ENCODE results near the gene PLA2G15.
A peak's percentile ranks its signal among the peaks of the same experiment; 100 is the strongest.

The PLA2G15 gene

GRCh38 chr16:68259007-68259825, 14.0 kb downstream of the PLA2G15 start:
- Histone ChIP-seq H3K9ac (ENCODE audit: low read depth, low read length) (no peak overlapping the region), H3K36me3 (ENCODE audit: control insufficient read depth, insufficient read depth, low read length) (peaks cover 15% of the 10 kb centered on the region), H3K27me3 (ENCODE audit: control insufficient read depth, insufficient read depth, low read length) (no peaks in the 10 kb centered on the region), H3K4me3 (ENCODE audit: low read depth, low read length) (no peak overlapping the region), H3K4me1 (ENCODE audit: control insufficient read depth, insufficient read depth, low read length) (no peaks in the 10 kb centered on the region), H3K9me3 (ENCODE audit: control insufficient read depth, insufficient read depth, low read length) (no peaks in the 10 kb centered on the region)

- H3K36me3 ChIP-seq (ENCODE audit: control insufficient read depth, insufficient read depth, low read length) = peaks cover 13% of the 10 kb centered on the region
- H3K9ac ChIP-seq (ENCODE audit: low read depth, low read length) = peak overlapping the region; percentile 65
- peak overlapping the region; percentile 91 for H3K4me3 ChIP-seq (ENCODE audit: low read depth, low read length)
- peaks cover 7% of the 10 kb centered on the region for H3K4me1 ChIP-seq (ENCODE audit: control insufficient read depth, insufficient read depth, low read length)
- H3K9me3 ChIP-seq (ENCODE audit: control insufficient read depth, insufficient read depth, low read length) = no peaks in the 10 kb centered on the region
- H3K27me3 ChIP-seq (ENCODE audit: control insufficient read depth, insufficient read depth, low read length) = no peaks in the 10 kb centered on the region
Measured at GRCh38 chr16:68263559-68264127, 18.5 kb downstream of the PLA2G15 start.

- H3K9me3 ChIP-seq (ENCODE audit: control insufficient read depth, insufficient read depth, low read length) = no peaks in the 10 kb centered on the region
- peak within 1 kb of the TSS; percentile 91 for H3K4me3 ChIP-seq (ENCODE audit: low read depth, low read length)
- peaks cover 12% of the 10 kb centered on the region for H3K4me1 ChIP-seq (ENCODE audit: control insufficient read depth, insufficient read depth, low read length)
- H3K27me3 ChIP-seq (ENCODE audit: control insufficient read depth, insufficient read depth, low read length) = no peaks in the 10 kb centered on the region
- peaks cover 9% of the 10 kb centered on the region for H3K36me3 ChIP-seq (ENCODE audit: control insufficient read depth, insufficient read depth, low read length)
- peak within 1 kb of the TSS; percentile 79 for H3K9ac ChIP-seq (ENCODE audit: low read depth, low read length)
Measured at GRCh38 chr16:68264128-68265077, 19.2 kb downstream of the PLA2G15 start, which contains the start of gene SLC7A6. Gene SLC7A6, plus strand, starts transcription at chr16:68264526. Its CDS starts 10,201 bp downstream, at chr16:68274727.

- H3K4me3 ChIP-seq (ENCODE audit: low read depth, low read length) = peak overlapping the region; percentile 91
- H3K4me1 ChIP-seq (ENCODE audit: control insufficient read depth, insufficient read depth, low read length) = peaks cover 12% of the 10 kb centered on the region
- peak overlapping the region; percentile 79 for H3K9ac ChIP-seq (ENCODE audit: low read depth, low read length)
- H3K36me3 ChIP-seq (ENCODE audit: control insufficient read depth, insufficient read depth, low read length) = peaks cover 2% of the 10 kb centered on the region
- no peaks in the 10 kb centered on the region for H3K27me3 ChIP-seq (ENCODE audit: control insufficient read depth, insufficient read depth, low read length)
- no peaks in the 10 kb centered on the region for H3K9me3 ChIP-seq (ENCODE audit: control insufficient read depth, insufficient read depth, low read length)
Measured at GRCh38 chr16:68265078-68265920, 20.1 kb downstream of the PLA2G15 start.

- Histone ChIP-seq H3K9me3 (ENCODE audit: control insufficient read depth, insufficient read depth, low read length) (no peaks in the 10 kb centered on the region), H3K4me1 (ENCODE audit: control insufficient read depth, insufficient read depth, low read length) (peaks cover 12% of the 10 kb centered on the region), H3K9ac (ENCODE audit: low read depth, low read length) (no peak overlapping the region), H3K36me3 (ENCODE audit: control insufficient read depth, insufficient read depth, low read length) (peaks cover 2% of the 10 kb centered on the region), H3K27me3 (ENCODE audit: control insufficient read depth, insufficient read depth, low read length) (no peaks in the 10 kb centered on the region), H3K4me3 (ENCODE audit: low read depth, low read length) (peak overlapping the region; percentile 30)
Measured at GRCh38 chr16:68267612-68268405, 22.6 kb downstream of the PLA2G15 start.

- Histone ChIP-seq H3K9me3 (ENCODE audit: control insufficient read depth, insufficient read depth, low read length) (no peaks in the 10 kb centered on the region), H3K4me3 (ENCODE audit: low read depth, low read length) (no peak overlapping the region), H3K4me1 (ENCODE audit: control insufficient read depth, insufficient read depth, low read length) (peaks cover 12% of the 10 kb centered on the region), H3K36me3 (ENCODE audit: control insufficient read depth, insufficient read depth, low read length) (peaks cover 9% of the 10 kb centered on the region), H3K27me3 (ENCODE audit: control insufficient read depth, insufficient read depth, low read length) (no peaks in the 10 kb centered on the region), H3K9ac (ENCODE audit: low read depth, low read length) (no peak overlapping the region)
Measured at GRCh38 chr16:68269793-68270192, 24.6 kb downstream of the PLA2G15 start.

- H3K4me1 ChIP-seq (ENCODE audit: control insufficient read depth, insufficient read depth, low read length) = peaks cover 12% of the 10 kb centered on the region
- no peaks in the 10 kb centered on the region for H3K27me3 ChIP-seq (ENCODE audit: control insufficient read depth, insufficient read depth, low read length)
- H3K9ac ChIP-seq (ENCODE audit: low read depth, low read length) = no peak overlapping the region
- H3K4me3 ChIP-seq (ENCODE audit: low read depth, low read length) = no peak overlapping the region
- no peaks in the 10 kb centered on the region for H3K9me3 ChIP-seq (ENCODE audit: control insufficient read depth, insufficient read depth, low read length)
- peaks cover 11% of the 10 kb centered on the region for H3K36me3 ChIP-seq (ENCODE audit: control insufficient read depth, insufficient read depth, low read length)
Measured at GRCh38 chr16:68270353-68270752, 25.2 kb downstream of the PLA2G15 start.

- Histone ChIP-seq H3K9me3 (ENCODE audit: control insufficient read depth, insufficient read depth, low read length) (no peaks in the 10 kb centered on the region), H3K36me3 (ENCODE audit: control insufficient read depth, insufficient read depth, low read length) (peaks cover 11% of the 10 kb centered on the region), H3K4me3 (ENCODE audit: low read depth, low read length) (no peak overlapping the region), H3K9ac (ENCODE audit: low read depth, low read length) (no peak overlapping the region), H3K4me1 (ENCODE audit: control insufficient read depth, insufficient read depth, low read length) (peaks cover 9% of the 10 kb centered on the region), H3K27me3 (ENCODE audit: control insufficient read depth, insufficient read depth, low read length) (no peaks in the 10 kb centered on the region)
Measured at GRCh38 chr16:68272507-68273209, 27.5 kb downstream of the PLA2G15 start.

GRCh38 chr16:68273459-68273858, 28.3 kb downstream of the PLA2G15 start:
- Histone ChIP-seq H3K4me1 (ENCODE audit: control insufficient read depth, insufficient read depth, low read length) (peaks cover 6% of the 10 kb centered on the region), H3K27me3 (ENCODE audit: control insufficient read depth, insufficient read depth, low read length) (no peaks in the 10 kb centered on the region), H3K36me3 (ENCODE audit: control insufficient read depth, insufficient read depth, low read length) (peaks cover 11% of the 10 kb centered on the region), H3K9me3 (ENCODE audit: control insufficient read depth, insufficient read depth, low read length) (no peaks in the 10 kb centered on the region), H3K9ac (ENCODE audit: low read depth, low read length) (no peak overlapping the region), H3K4me3 (ENCODE audit: low read depth, low read length) (no peak overlapping the region)

- H3K9me3 ChIP-seq (ENCODE audit: control insufficient read depth, insufficient read depth, low read length) = no peaks in the 10 kb centered on the region
- H3K4me1 ChIP-seq (ENCODE audit: control insufficient read depth, insufficient read depth, low read length) = peaks cover 5% of the 10 kb centered on the region
- peaks cover 11% of the 10 kb centered on the region for H3K36me3 ChIP-seq (ENCODE audit: control insufficient read depth, insufficient read depth, low read length)
- H3K27me3 ChIP-seq (ENCODE audit: control insufficient read depth, insufficient read depth, low read length) = no peaks in the 10 kb centered on the region
- H3K9ac ChIP-seq (ENCODE audit: low read depth, low read length) = no peak overlapping the region
- H3K4me3 ChIP-seq (ENCODE audit: low read depth, low read length) = no peak overlapping the region
Measured at GRCh38 chr16:68273896-68274295, 28.7 kb downstream of the PLA2G15 start.
